Measurements from ENCODE around the gene HIRIP3.

DNA sequence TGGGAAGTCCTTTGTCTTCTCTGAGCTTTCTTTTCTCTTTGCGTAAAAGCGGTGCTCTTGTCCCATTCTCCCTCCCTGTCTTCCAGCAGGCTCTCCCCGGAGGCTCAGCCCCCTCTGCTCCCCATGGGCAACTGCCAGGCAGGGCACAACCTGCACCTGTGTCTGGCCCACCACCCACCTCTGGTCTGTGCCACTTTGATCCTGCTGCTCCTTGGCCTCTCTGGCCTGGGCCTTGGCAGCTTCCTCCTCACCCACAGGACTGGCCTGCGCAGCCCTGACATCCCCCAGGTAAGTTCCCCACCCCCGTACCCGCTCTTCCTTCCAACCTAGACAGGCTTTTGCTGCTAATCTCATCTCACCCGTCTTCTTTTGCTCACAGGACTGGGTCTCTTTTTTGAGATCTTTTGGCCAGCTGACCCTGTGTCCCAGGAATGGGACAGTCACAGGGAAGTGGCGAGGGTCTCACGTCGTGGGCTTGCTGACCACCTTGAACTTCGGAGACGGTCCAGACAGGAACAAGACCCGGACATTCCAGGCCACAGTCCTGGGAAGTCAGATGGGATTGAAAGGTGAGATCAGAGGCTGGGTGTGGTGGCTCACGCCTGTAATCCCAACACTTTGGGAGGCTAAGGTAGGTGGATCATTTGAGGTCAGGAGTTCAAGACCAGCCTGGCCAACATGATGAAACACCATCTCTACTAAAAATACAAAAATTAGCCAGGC lies 32.2 kb downstream of the HIRIP3 start:
- TF ChIP-seq, protein P1, sequence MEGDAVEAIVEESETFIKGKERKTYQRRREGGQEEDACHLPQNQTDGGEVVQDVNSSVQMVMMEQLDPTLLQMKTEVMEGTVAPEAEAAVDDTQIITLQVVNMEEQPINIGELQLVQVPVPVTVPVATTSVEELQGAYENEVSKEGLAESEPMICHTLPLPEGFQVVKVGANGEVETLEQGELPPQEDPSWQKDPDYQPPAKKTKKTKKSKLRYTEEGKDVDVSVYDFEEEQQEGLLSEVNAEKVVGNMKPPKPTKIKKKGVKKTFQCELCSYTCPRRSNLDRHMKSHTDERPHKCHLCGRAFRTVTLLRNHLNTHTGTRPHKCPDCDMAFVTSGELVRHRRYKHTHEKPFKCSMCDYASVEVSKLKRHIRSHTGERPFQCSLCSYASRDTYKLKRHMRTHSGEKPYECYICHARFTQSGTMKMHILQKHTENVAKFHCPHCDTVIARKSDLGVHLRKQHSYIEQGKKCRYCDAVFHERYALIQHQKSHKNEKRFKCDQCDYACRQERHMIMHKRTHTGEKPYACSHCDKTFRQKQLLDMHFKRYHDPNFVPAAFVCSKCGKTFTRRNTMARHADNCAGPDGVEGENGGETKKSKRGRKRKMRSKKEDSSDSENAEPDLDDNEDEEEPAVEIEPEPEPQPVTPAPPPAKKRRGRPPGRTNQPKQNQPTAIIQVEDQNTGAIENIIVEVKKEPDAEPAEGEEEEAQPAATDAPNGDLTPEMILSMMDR (IDR thresholded peaks at IDR 0.05) = no peak
- TF ChIP-seq TCF7L2 (IDR thresholded peaks at IDR 0.05; ENCODE audit: low read depth, low read length) = no peak
- no peak for TF ChIP-seq POLR2AphosphoS5 (IDR thresholded peaks at IDR 0.05; ENCODE audit: low read depth, low read length)

Data from Panc1 (cell line).